Colon (tissue), 2 donors: ENCODE data around the gene COL4A6.

Source experiments
- FAIRE-seq: peaks from 2 replicates; lab custom pipeline; 2012; peaks lifted over from hg19 to GRCh38; lab: Jason Lieb, UNC
- donor health status: control.
- donor health status: control.

Gene COL4A6

DNA sequence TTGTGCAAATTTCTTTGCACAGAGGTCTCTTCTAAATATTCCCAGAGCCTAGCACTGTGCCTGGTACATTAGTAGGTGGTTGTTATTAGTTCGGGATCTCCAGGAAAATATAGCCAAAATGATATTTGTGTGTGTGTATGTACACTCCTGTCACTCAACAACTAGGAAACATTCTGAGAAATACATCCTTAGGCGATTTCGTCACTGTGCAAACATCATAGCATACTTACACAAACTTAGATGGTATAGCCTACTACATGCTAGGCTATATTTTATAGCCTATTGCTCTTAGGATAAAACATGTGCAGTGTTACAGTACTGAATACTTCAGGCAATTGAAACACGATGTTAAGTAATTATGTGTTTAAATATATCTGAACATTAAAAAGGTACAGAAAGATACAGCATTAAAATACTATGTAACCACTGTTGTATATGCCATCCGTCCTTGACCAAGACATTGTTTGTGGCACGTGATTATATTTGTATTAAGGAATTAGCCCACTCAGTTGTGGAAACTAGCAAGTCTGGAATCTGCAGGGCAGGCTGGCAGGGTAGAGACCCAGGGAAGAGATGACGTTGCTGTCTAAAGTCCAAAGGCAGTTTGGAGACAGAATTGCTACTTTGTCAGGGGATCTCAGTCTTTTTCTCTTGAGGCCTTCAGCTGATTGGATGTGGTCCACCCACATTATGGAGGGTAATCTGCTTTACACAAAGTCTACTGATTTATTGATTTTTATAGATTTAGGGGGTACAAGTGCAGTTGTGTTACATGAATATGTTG, 106.9 kb downstream of the COL4A6 start:
- no peak for FAIRE-seq

DNA sequence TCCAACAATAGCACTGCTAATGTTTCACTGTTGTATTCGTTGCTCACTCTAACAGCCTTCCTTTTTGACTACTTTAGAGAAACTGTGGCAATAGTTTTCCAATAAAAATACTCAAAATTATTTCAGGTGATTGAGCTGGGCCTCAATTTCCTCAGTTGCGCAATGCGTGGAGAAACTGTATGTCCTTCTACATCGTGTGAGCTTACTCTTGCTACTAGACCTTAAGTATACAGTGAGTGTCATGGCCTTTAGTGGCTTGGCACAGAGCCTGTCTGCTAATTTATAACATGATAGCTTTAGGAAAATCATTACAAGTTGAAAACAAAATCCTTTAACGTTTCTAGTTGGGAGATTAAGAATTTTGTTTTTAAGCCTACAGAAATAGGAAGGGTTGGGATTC, 114.5 kb downstream of the COL4A6 start:
- no peak for FAIRE-seq

DNA sequence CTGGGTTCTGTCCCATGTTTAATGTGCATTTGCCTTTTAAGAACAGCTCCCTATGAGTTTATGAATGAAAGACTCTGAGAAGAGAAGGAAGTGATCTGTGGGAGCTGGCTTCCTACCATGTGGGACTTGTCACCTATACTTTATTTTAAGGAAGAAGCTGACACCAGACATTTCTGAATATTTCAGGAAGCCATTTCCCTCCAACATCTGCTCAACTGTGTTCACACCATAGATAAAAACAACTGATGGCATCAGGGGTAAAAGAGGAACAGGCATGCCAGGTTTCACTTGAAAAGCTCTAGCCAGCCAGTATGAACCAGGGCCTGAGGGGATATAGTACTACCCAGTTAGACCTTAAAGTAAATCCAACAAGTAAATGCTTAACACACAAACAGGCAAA, 116.0 kb downstream of the COL4A6 start:
- no peak for FAIRE-seq

DNA sequence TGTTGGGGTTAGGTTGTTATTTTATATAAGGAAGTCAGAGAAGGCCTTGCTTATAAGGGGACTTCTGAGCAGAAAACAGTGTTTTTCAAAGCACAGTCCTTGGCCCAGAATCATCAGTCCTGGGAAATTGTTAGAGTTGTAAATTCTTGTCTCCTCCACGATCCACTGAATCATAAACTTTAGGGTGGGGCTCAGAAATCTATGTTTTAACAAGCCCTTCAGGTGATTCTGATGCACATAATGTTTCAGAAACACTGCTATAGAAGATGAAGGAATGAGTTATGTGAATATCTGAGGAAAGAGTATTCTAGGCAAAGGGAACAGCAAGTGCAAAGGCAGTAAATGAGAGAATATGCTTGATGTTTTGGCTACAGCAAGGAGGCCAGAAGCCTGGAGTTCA, 121.8 kb downstream of the COL4A6 start:
- FAIRE-seq = no peak

GRCh38 chrX:108313669-108314068, 124.6 kb downstream of the COL4A6 start:
- FAIRE-seq = no peak

DNA sequence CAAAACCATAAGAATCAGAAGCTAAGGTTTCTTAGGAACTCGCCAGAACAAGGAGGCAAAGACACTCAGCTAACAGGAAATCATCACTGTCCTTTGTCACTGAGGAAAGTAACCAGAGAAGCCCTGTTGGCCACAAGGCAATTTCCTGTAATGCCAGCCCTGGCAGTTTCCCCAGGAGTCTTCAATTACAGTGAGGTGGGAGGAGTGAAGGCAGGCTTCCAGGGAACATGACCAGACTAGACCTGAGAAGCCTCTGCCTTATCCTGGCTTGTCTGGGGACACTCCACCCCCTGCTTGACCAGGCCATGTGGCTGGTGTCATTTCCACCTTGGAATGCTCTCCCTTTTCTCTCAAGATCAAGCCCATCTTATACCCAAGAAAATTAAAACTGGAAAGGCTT, 125.3 kb downstream of the COL4A6 start:
- FAIRE-seq = no peak

GRCh38 chrX:108312011-108312410, 126.2 kb downstream of the COL4A6 start:
- FAIRE-seq = peak; percentile 72

DNA sequence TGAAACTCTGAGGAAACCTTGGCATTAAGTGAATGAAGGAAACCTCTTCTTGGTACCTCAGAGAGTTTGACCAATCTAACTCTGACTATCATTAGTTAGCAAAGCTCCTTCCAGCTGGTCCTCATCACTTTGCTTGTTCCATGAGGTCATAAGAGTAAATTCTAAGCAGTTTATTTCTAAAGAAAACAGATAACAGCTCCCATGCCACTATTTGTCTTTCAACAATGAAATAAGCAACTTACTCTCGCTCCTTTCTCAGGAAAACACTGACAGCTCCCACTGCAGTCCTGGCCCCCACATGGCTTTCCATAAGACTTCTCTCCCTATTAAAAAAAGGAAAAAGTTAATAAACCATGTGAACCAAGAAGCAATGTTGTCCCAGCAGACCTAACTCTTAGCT, 127.7 kb downstream of the COL4A6 start:
- FAIRE-seq = no peak

- FAIRE-seq = no peak
Measured at GRCh38 chrX:108309144-108309543, 129.1 kb downstream of the COL4A6 start.

DNA sequence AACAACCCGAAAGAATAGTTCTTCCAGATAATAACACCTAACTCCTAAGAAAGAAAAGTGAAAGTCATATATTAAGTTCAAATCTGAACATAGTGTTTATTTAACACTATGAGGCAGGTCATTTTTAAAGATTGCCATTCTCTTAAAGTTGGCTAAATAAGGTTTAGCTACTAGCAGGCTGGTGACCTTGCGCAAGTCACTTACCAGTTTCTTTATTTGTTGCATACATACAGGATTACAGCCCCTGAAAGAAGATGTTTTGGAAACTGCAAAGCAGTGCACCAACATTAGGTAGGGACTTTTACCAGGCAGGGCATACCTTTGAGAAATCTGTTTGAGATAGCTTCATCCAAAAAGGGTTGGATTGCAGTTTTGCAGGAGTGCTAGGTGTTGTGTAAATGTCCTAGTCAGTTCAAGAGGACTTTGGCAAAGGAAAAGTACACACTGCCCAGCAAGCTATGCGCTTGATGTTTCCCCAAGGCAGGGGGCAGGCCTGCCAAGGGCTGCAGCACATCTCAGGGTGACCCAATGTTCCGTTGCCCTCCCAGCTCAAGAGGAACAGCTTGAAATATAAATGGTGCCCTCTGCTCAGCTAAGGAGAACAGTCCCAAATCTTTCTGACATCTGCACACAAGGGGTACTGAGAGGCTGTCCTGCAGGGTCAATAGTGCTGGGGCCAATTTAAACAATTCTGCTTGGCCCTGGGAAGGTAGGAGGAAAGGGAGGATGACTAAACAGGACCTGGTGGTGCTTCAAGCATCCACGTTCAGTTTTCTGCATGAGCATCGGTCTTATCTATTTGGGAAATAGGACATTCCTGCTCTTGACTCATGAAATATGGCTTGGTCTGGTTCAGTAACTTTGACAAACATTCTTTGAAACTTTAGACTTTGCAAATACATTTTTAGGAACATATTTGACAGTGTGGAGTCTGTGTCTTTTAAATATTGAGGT, 130.8 kb downstream of the COL4A6 start:
- no peak for FAIRE-seq

GRCh38 chrX:108306086-108306485, 132.1 kb downstream of the COL4A6 start:
- no peak for FAIRE-seq

GRCh38 chrX:108304757-108305156, 133.5 kb downstream of the COL4A6 start:
- FAIRE-seq = no peak

GRCh38 chrX:108304210-108304609, 134.0 kb downstream of the COL4A6 start:
- peak; percentile 58 for FAIRE-seq

DNA sequence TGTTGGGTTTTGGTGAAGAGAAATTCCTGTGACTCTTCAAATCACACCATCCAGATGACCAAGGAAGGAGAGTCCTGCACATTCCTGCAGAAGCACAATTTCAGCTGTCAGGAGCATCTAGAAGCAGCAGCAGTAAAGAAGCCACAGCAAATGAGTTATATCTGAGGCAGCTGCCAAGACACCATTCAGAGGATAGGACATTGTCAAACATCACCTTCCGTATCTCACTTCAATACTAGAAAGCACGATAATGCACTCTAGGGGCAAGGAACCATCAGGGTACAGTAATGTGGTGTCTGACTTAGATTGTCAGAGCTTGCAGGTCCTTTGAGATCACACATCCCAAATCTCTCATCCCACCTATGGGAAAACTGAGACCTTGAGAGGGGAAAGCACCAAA, 134.5 kb downstream of the COL4A6 start:
- FAIRE-seq = no peak

- FAIRE-seq = no peak
Measured at GRCh38 chrX:108299704-108300103, 138.5 kb downstream of the COL4A6 start.

DNA sequence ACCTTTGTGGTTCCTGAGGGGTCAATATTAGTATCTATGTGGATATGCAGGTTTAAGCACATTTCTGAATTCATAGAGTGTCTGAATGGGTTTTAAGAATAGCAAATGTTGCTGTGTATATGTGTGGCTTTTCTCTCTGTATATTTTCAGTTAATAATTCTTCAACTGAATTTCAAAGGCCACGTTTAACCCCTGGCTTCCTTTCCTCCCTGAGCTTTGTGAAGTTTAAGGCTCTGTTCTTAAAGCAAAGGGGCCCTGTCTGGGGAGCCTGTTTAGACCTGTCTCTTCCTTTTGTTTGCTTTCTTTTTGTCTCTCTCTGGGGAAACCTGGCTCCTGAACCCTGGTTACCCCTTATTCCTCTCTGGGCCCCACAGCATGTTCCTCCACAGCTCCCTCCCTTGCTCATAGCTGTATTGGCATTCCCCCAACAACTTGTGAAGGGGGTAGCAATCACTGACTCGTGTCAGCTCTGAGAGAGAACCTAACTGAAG, 139.1 kb downstream of the COL4A6 start:
- FAIRE-seq = no peak

DNA sequence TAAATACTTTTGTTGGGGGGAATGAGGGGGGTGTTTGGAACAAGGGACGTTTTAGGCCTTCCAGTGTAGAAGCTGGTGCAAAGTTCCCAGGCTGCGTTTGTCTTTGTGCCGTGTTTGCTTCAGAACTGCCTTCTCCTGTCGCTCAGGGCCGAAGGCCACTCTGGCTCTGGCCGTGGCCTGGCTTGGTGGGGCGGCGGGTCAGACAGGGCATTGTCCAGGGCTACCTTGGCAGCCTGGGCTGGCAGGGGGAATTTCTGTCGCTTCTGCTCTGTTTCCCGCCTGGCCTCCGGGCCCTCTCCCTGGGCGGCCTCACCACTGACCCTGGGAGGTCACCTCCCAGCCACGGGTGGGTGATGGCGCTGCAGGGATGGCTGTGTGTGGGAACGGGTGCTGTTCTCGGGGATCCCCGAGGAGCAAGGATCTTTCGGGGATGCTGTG, 140.0 kb downstream of the COL4A6 start:
- no peak for FAIRE-seq

- no peak for FAIRE-seq
Measured at GRCh38 chrX:108297290-108297689, 140.9 kb downstream of the COL4A6 start.

- peak; percentile 5 for FAIRE-seq
Measured at GRCh38 chrX:108292053-108292452, 146.2 kb downstream of the COL4A6 start.

- FAIRE-seq = no peak
Measured at GRCh38 chrX:108285918-108286317, 152.3 kb downstream of the COL4A6 start.

- no peak for FAIRE-seq
Measured at GRCh38 chrX:108285356-108285755, 152.9 kb downstream of the COL4A6 start.

GRCh38 chrX:108275732-108276131, 162.5 kb downstream of the COL4A6 start:
- no peak for FAIRE-seq

- no peak for FAIRE-seq
Measured at GRCh38 chrX:108271397-108271787, 166.8 kb downstream of the COL4A6 start.
